ENCODE results near the gene BPIFB1.

The BPIFB1 gene

DNA sequence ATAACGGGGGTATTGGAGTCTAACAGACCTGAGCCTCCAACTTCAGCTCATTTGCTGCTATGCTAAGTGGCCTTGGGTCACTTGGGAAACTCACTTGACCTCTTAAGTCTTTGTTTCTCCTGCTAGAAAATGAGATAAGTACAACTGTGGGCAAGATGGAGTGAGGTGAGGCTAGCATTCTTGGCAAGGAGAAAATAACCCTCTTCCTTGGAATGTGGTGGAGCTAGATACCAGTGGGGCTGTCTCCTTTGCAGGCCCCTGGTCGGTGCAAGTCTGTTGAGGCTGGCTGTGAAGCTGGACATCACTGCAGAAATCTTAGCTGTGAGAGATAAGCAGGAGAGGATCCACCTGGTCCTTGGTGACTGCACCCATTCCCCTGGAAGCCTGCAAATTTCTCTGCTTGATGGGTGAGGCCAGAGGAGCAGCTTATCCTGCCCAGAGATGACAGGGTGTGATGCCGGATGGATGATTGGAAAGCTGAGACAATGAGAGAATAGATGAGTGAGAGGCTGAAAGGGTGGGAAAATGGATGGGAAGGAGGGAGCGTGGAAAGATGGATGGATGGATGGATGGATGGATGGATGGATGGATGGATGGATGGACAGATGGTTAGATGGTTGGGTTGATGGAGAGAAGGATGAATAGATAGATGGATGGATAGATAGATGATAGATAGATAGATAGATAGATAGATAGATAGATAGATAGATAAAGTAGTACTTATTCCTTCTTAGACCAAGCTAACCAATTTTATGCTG, 42.9 kb upstream of the BPIFB1 start:
- H3K4me3 ChIP-seq (ENCODE audit: low read depth, low read length), result no peak overlapping the region
- TF ChIP-seq CTCF (conservative IDR thresholded peaks at IDR 0.05; ENCODE audit: low read depth, low read length), result no peak
- DNase-seq (ENCODE audit: low read depth), result no peak

GRCh38 chr20:33240923-33241322, 42.1 kb upstream of the BPIFB1 start:
- no peak overlapping the region for H3K4me3 ChIP-seq (ENCODE audit: low read depth, low read length)
- DNase-seq (ENCODE audit: low read depth), result no peak
- TF ChIP-seq CTCF (conservative IDR thresholded peaks at IDR 0.05; ENCODE audit: low read depth, low read length), result no peak

GRCh38 chr20:33242319-33243100, 40.5 kb upstream of the BPIFB1 start:
- H3K4me3 ChIP-seq (ENCODE audit: low read depth, low read length), result no peak overlapping the region
- no peak for TF ChIP-seq CTCF (conservative IDR thresholded peaks at IDR 0.05; ENCODE audit: low read depth, low read length)
- no peak for DNase-seq (ENCODE audit: low read depth)

- TF ChIP-seq CTCF (conservative IDR thresholded peaks at IDR 0.05; ENCODE audit: low read depth, low read length), result no peak
- H3K4me3 ChIP-seq (ENCODE audit: low read depth, low read length), result no peak overlapping the region
- DNase-seq (ENCODE audit: low read depth), result no peak
These were observed 36.9 kb upstream of the BPIFB1 start for GRCh38 chr20:33246077-33246476.

- no peak for TF ChIP-seq CTCF (conservative IDR thresholded peaks at IDR 0.05; ENCODE audit: low read depth, low read length)
- no peak overlapping the region for H3K4me3 ChIP-seq (ENCODE audit: low read depth, low read length)
These were observed 33.6 kb upstream of the BPIFB1 start for GRCh38 chr20:33249456-33249855.

DNA sequence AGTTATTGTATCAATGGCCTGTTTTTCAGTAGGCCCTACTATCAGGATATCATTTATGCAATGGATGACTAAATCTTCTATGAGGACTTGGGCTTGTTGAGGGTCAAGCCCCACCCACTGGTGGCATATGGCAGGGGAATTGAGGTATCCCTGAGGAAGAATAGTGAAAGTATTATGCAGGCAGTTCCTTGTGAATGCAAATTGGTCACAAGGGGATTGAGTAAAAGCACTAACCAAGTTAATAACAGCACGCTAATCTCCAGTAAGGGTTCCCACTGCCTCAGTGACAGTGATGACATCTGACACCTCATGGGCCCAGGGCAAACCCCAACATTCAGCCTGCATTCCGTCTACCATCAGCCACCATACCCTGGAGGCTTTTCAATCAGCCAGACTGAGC, 32.3 kb upstream of the BPIFB1 start:
- no peak for DNase-seq (ENCODE audit: low read depth)
- TF ChIP-seq CTCF (conservative IDR thresholded peaks at IDR 0.05; ENCODE audit: low read depth, low read length), result no peak
- H3K4me3 ChIP-seq (ENCODE audit: low read depth, low read length), result no peak overlapping the region

More at GRCh38 chr20:33249456-33249855, 33.6 kb upstream of the BPIFB1 start:
- DNase-seq (ENCODE audit: low read depth), result no peak
